CD14-positive monocyte (primary cell): Measurements from ENCODE around the gene CPLANE1. TPM values are rescaled to one million over a fixed set of nuclear protein-coding genes. Genes with fewer than 3 reads are reported as not detected.

Source experiments
- DNase-seq, 3 donors: peaks; one replicate each; pipeline ENCODE4 v3.0.0-alpha.2; 2011 to 2022
- H2AFZ ChIP-seq: 2 replicates; pipeline ENCODE4 v1.6.0; 2012; ENCODE audit warnings: mild to moderate bottlenecking, low read depth, low read length, inconsistent platforms; ENCODE audit not compliant: insufficient read depth, poor library complexity, severe bottlenecking
- H3K27ac ChIP-seq, 2 donors: 1 replicate in 1 of 2; 2 replicates in 1 of 2; pipeline ENCODE4 v1.5.1; 2012 to 2013; ENCODE audit warnings: low read length in 2 of 2, control low read depth in 1 of 2, inconsistent platforms in 1 of 2, low read depth in 1 of 2, mild to moderate bottlenecking in 1 of 2
- H3K27me3 ChIP-seq, 2 donors: one replicate each; pipeline versions ENCODE4 v1.6.0 to v1.6.1; 2011 to 2013; ENCODE audit warnings: low read length in 2 of 2; ENCODE audit not compliant: control insufficient read depth in 2 of 2, insufficient read depth in 2 of 2
- H3K36me3 ChIP-seq, 2 donors: replicated peaks in 1 of 2; 1 replicate in 1 of 2; 2 replicates in 1 of 2; pipeline versions ENCODE4 v1.5.1 to v1.6.1; 2012 to 2013; ENCODE audit warnings: low read length in 2 of 2, control low read depth in 1 of 2, inconsistent platforms in 1 of 2, mild to moderate bottlenecking in 1 of 2; ENCODE audit not compliant: insufficient read depth in 2 of 2, control insufficient read depth in 1 of 2
- H3K4me1 ChIP-seq, 2 donors: 1 replicate in 1 of 2; 2 replicates in 1 of 2; pipeline versions ENCODE4 v1.5.1 to v1.6.1; 2012 to 2013; ENCODE audit warnings: low read length in 2 of 2, control low read depth in 1 of 2, inconsistent platforms in 1 of 2, mild to moderate bottlenecking in 1 of 2, moderate library complexity in 1 of 2; ENCODE audit not compliant: insufficient read depth in 2 of 2, control insufficient read depth in 1 of 2
- H3K4me2 ChIP-seq: replicated peaks from 2 replicates; pipeline ENCODE3; 2012; ENCODE audit warnings: low read length, moderate library complexity, mild to moderate bottlenecking; ENCODE audit not compliant: poor library complexity, severe bottlenecking; ENCODE audit errors: extremely low read depth
- H3K4me3 ChIP-seq, 3 experiments: fragments of 200-600 bp in 1 of 3; sonication (generic) in 1 of 3; replicated peaks in 1 of 3; 1 replicate in 2 of 3; 2 replicates in 1 of 3; pipeline ENCODE4 v1.5.1; 2011 to 2013; ENCODE audit warnings: low read length in 3 of 3, mild to moderate bottlenecking in 3 of 3, control low read depth in 2 of 3, low read depth in 2 of 3, inconsistent platforms in 1 of 3, moderate library complexity in 1 of 3
- H3K79me2 ChIP-seq: 2 replicates; pipeline ENCODE4 v1.6.0; 2012; ENCODE audit warnings: mild to moderate bottlenecking, control low read depth, inconsistent platforms, low read length, moderate library complexity; ENCODE audit not compliant: insufficient read depth
- H3K9ac ChIP-seq: 2 replicates; pipeline ENCODE4 v1.6.0; 2017; ENCODE audit warnings: low read length, mild to moderate bottlenecking; ENCODE audit not compliant: insufficient read depth, poor library complexity, severe bottlenecking
- H3K9me3 ChIP-seq, 2 donors: replicated peaks in 1 of 2; 1 replicate in 1 of 2; 2 replicates in 1 of 2; pipeline versions ENCODE4 v1.5.1 to v1.6.1; 2012 to 2013; ENCODE audit warnings: low read length in 2 of 2, control low read depth in 1 of 2; ENCODE audit not compliant: control insufficient read depth in 1 of 2, insufficient read depth in 1 of 2
- H4K20me1 ChIP-seq: 2 replicates; pipeline ENCODE4 v1.6.0; 2012; ENCODE audit warnings: mild to moderate bottlenecking, low read length, control low read depth, moderate library complexity; ENCODE audit not compliant: insufficient read depth
- H3K27ac Mint-ChIP-seq, 7 donors: one replicate each; pipeline ENCODE4 v1.8.0; 2020; ENCODE audit warnings: mild to moderate bottlenecking in 7 of 7, mixed read lengths in 7 of 7, moderate library complexity in 6 of 7, inconsistent platforms in 2 of 7
- H3K27me3 Mint-ChIP-seq, 3 donors: one replicate each; pipeline ENCODE4 v1.8.0; 2021 to 2022; ENCODE audit warnings: low read depth in 3 of 3, mild to moderate bottlenecking in 3 of 3, mixed read lengths in 3 of 3, moderate library complexity in 3 of 3, inconsistent platforms in 1 of 3
- H3K36me3 Mint-ChIP-seq, 2 donors: one replicate each; pipeline ENCODE4 v1.8.0; 2020; ENCODE audit warnings: mixed read lengths in 2 of 2, inconsistent platforms in 1 of 2, mild to moderate bottlenecking in 1 of 2
- H3K4me1 Mint-ChIP-seq: one replicate; pipeline ENCODE4 v1.8.0; 2020; ENCODE audit warnings: mild to moderate bottlenecking, mixed read lengths
- H3K4me3 Mint-ChIP-seq, 2 donors: one replicate each; pipeline ENCODE4 v1.8.0; 2020; ENCODE audit warnings: mild to moderate bottlenecking in 2 of 2, mixed read lengths in 2 of 2, moderate library complexity in 1 of 2
- H3K9me3 Mint-ChIP-seq, 7 donors: one replicate each; pipeline ENCODE4 v1.8.0; 2020 to 2022; ENCODE audit warnings: mixed read lengths in 7 of 7, mild to moderate bottlenecking in 6 of 7, moderate library complexity in 6 of 7, inconsistent platforms in 2 of 7
- WGBS: methylation state at CpG from one replicate; pipeline ENCODE4 v1.1.5; 2013; ENCODE audit warnings: missing lambda C conversion rate; ENCODE audit not compliant: insufficient coverage; 5-methylcytosine and 5-hydroxymethylcytosine counted together
- intact Hi-C, 2 donors: fragments of 100-400 bp; cut with micrococcal nuclease; formaldehyde crosslinking; loops; one replicate each; pipeline versions ENCODE4 v1.15.0 to v1.15.1; 2023
- polyA plus RNA-seq, 3 donors: library from polyadenylated mRNA; depleted of rRNA in 1 of 3; unstranded in 2 of 3; stranded (reverse) in 1 of 3; fragments of 300-500 nt in 2 of 3; fragments of >200 nt in 1 of 3; fragmentation: Illumina TruSeq in 2 of 3; gene quantifications; 1 replicate in 2 of 3; 2 replicates in 1 of 3; pipeline ENCODE4 v1.2.3, GENCODE V29; 2012 to 2021
- TF ChIP-seq, protein P1 (sequence below): fragments of 200-600 bp; IDR thresholded peaks from one replicate; pipeline ENCODE4 v1.8.0; 2022; ENCODE audit warnings: antibody characterized with exemption, mild to moderate bottlenecking

CPLANE1 gene
- polyA plus RNA-seq, 3 donors, result 0.25 to 1.6 (median 0.88) TPM

DNA sequence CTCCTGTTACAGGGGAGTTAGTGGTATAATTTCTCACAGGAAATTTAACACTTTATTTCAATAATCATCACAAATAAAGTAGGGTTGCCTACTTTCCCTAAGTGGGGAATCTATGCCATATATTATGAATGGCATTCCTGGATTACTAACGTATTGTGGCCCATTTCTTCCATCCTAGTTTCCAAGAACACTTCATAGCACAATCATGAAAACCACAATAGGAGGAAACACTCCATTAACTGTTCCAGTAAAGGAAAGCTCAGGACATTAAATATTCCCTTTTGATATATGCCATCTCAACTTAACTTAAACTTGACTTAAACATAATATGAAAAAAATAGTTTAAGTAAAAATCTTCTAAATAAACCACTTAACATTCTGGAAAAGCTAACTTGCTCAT, 2.1 kb downstream of the CPLANE1 start:
- intact Hi-C loops, result no loop called here
- H3K4me1 Mint-ChIP-seq, result peaks cover 18% of the 10 kb centered on the region
- H3K4me3 ChIP-seq, result no peak overlapping the region
- H3K9ac ChIP-seq, result no peak overlapping the region
- WGBS, result no CpG with 5 or more reads among the region's 1 CpG
- H2AFZ ChIP-seq, result no peak overlapping the region
- no peak for DNase-seq
- H3K9me3 ChIP-seq, result no peaks in the 10 kb centered on the region
- no peaks in the 10 kb centered on the region for H3K27me3 ChIP-seq
- H3K4me2 ChIP-seq, result no peak overlapping the region
- no peaks in the 10 kb centered on the region for H3K9me3 Mint-ChIP-seq
- TF ChIP-seq, protein P1, sequence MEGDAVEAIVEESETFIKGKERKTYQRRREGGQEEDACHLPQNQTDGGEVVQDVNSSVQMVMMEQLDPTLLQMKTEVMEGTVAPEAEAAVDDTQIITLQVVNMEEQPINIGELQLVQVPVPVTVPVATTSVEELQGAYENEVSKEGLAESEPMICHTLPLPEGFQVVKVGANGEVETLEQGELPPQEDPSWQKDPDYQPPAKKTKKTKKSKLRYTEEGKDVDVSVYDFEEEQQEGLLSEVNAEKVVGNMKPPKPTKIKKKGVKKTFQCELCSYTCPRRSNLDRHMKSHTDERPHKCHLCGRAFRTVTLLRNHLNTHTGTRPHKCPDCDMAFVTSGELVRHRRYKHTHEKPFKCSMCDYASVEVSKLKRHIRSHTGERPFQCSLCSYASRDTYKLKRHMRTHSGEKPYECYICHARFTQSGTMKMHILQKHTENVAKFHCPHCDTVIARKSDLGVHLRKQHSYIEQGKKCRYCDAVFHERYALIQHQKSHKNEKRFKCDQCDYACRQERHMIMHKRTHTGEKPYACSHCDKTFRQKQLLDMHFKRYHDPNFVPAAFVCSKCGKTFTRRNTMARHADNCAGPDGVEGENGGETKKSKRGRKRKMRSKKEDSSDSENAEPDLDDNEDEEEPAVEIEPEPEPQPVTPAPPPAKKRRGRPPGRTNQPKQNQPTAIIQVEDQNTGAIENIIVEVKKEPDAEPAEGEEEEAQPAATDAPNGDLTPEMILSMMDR, result no peak
- H3K4me1 ChIP-seq, result peaks cover 7 to 12% of the 10 kb centered on the region in 2 donors
- H3K27ac ChIP-seq, result no peak overlapping the region
- no peaks in the 10 kb centered on the region for H3K36me3 ChIP-seq
- H3K4me3 Mint-ChIP-seq, result no peak overlapping the region
- H3K36me3 Mint-ChIP-seq, result peaks cover 3% of the 10 kb centered on the region in 2 donors
- peaks cover 0 to 8% (median 2%) of the 10 kb centered on the region in 3 donors for H3K27me3 Mint-ChIP-seq
- no peaks in the 10 kb centered on the region for H4K20me1 ChIP-seq
- H3K27ac Mint-ChIP-seq, result no peak overlapping the region
- H3K79me2 ChIP-seq, result no peaks in the 10 kb centered on the region

DNA sequence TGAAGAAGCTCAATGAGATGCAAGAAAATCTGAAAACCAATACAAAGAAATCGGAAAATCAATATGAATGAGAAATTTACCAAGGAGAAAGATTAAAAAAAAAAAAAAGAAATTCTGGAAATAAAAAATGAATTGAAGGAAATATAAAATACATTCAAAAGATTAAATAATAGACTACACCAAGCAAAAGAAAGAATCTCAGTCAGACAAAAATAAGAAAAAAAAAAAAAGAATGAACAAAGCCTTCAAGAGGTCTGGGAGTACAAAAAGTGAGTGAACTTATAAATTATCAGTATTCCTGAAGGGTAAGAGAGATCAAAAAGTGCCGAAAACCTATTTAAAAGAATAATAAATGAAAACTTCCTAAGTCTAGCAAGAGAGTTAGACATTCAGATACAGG, 14.9 kb downstream of the CPLANE1 start:
- no peaks in the 10 kb centered on the region for H4K20me1 ChIP-seq
- no peak overlapping the region for H3K4me2 ChIP-seq
- peaks cover 27 to 39% of the 10 kb centered on the region in 2 donors for H3K36me3 Mint-ChIP-seq
- no CpG with 5 or more reads among the region's 2 CpGs for WGBS
- no peak overlapping the region for H3K27ac ChIP-seq
- H3K4me1 ChIP-seq, result no peaks in the 10 kb centered on the region
- H2AFZ ChIP-seq, result no peak overlapping the region
- no peaks in the 10 kb centered on the region for H3K79me2 ChIP-seq
- no peak overlapping the region for H3K9ac ChIP-seq
- TF ChIP-seq, protein P1, result no peak
- no peak overlapping the region for H3K27ac Mint-ChIP-seq
- intact Hi-C loops, result no loop called here
- no peak overlapping the region for H3K4me3 ChIP-seq
- H3K4me3 Mint-ChIP-seq, result no peak overlapping the region
- no peaks in the 10 kb centered on the region for H3K27me3 ChIP-seq
- no peak for DNase-seq
- no peaks in the 10 kb centered on the region for H3K4me1 Mint-ChIP-seq
- no peaks in the 10 kb centered on the region for H3K27me3 Mint-ChIP-seq
- peaks cover 5 to 20% (median 16%) of the 10 kb centered on the region in 7 donors for H3K9me3 Mint-ChIP-seq
- H3K36me3 ChIP-seq, result peaks cover 3 to 4% of the 10 kb centered on the region in 2 donors
- peaks cover 0 to 7% of the 10 kb centered on the region in 2 donors for H3K9me3 ChIP-seq
